Adipocyte (in vitro differentiated cells): Measurements from ENCODE around the gene PIGM.

Experiments used
- DNase-seq: peaks from one replicate; pipeline ENCODE4 v3.0.0-alpha.2; 2015; ENCODE audit warnings: low read depth
- H3K27me3 ChIP-seq: replicated peaks from 2 replicates; pipeline ENCODE4 v1.7.0; 2013; ENCODE audit warnings: mild to moderate bottlenecking, low read length, moderate library complexity; ENCODE audit not compliant: control insufficient read depth, insufficient read depth
- H3K36me3 ChIP-seq: 2 replicates; pipeline ENCODE4 v1.7.0; 2013; ENCODE audit warnings: low read length, mild to moderate bottlenecking, moderate library complexity; ENCODE audit not compliant: control insufficient read depth, insufficient read depth, severe bottlenecking
- H3K4me1 ChIP-seq: 2 replicates; pipeline ENCODE4 v1.7.0; 2013; ENCODE audit warnings: mild to moderate bottlenecking, low read length, moderate library complexity; ENCODE audit not compliant: control insufficient read depth, insufficient read depth
- H3K4me3 ChIP-seq: 2 replicates; pipeline ENCODE4 v1.7.0; 2013; ENCODE audit warnings: mild to moderate bottlenecking, low read length, moderate library complexity
- H3K9ac ChIP-seq: 2 replicates; pipeline ENCODE4 v1.7.0; 2013; ENCODE audit warnings: mild to moderate bottlenecking, low read length, moderate library complexity
- H3K9me3 ChIP-seq: 2 replicates; pipeline ENCODE4 v1.7.0; 2013; ENCODE audit warnings: mild to moderate bottlenecking, low read length, moderate library complexity; ENCODE audit not compliant: control insufficient read depth

The PIGM gene

DNA sequence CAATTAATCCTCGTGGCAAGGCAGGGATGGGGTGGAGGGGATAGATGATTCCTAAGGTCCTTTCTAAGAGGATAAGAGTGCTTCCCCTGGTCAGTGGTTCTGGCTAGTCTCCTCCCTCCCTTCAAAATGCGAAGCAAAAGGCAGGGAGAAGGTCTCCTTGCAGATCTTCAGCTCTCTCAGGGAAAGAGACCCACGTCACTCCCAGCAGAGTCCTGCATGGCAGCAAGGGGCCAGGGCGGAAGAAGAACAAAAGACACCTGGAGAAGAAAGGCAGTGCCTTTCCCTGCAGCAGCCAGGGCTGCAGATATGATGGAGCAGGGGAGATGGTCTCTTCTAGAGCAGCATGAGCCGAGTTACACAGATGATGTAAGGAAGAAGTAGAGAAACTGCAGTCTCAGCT lies 48.1 kb downstream of the PIGM start:
- DNase-seq, result no peak
- Histone ChIP-seq H3K9ac (no peak overlapping the region), H3K4me3 (no peak overlapping the region), H3K36me3 (peaks cover 22% of the 10 kb centered on the region), H3K9me3 (peaks cover 4% of the 10 kb centered on the region), H3K27me3 (no peaks in the 10 kb centered on the region), H3K4me1 (no peaks in the 10 kb centered on the region)

DNA sequence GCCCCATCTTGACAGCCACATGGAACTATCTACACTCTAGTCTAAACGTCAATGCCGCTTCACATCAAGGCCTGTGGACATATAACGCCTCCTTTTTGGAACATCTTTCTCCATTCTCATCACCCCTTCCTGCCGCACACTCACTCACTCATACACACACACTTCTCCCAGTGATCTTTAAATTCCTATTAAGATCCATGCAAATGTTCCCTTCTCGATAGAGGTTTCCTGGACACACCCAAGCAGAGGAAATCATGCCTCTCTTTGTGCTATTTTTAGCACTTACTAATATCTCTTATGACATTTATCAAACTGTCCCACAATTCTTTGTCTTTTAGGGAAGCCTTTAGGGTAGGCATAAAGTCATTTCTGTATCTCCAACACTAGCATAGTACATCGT lies 49.5 kb downstream of the PIGM start:
- Histone ChIP-seq H3K36me3 (peaks cover 33% of the 10 kb centered on the region), H3K27me3 (no peaks in the 10 kb centered on the region), H3K9ac (no peak overlapping the region), H3K4me1 (no peaks in the 10 kb centered on the region), H3K4me3 (no peak overlapping the region), H3K9me3 (peaks cover 4% of the 10 kb centered on the region)
- DNase-seq, result no peak

DNA sequence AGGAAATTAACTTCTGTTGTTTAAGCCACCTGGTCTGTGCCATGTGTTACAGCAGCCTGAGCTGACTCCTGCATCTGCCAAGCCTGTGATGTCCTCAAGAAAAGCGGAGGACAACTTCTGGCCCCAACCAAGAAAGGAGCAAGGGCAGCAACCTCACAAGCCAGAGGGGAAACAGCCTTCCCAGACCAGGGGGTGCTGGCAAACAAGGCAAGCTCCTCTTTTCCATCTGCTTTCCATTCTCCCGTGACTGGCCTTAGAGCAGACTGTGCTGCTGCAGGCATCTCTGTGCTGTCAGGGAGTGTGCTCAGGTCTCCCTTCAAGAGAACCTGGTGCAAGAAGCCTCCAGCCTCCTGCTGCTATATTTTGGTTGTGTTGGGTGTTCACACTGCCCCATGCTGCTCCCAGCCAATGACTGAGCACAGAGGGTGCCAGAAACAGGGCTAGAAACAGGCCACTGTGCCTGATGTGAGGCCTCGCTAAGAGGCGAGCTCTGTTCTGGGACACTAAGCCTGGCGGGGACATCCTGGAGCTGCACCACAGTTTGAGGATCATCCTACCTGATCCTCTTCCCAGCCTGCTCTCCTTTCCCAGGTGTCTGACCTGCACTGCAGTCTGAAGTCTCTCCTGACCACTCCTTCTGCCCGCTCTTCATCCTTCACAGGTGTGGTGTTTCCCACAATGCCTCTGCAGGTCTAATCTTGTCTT lies 50.3 kb downstream of the PIGM start:
- Histone ChIP-seq H3K4me1 (no peaks in the 10 kb centered on the region), H3K9ac (no peak overlapping the region), H3K9me3 (peaks cover 1% of the 10 kb centered on the region), H3K4me3 (no peak overlapping the region), H3K36me3 (peaks cover 33% of the 10 kb centered on the region), H3K27me3 (no peaks in the 10 kb centered on the region)
- no peak for DNase-seq

GRCh38 chr1:159980786-159981185 lies 51.0 kb downstream of the PIGM start:
- Histone ChIP-seq H3K9ac (no peak overlapping the region), H3K9me3 (no peaks in the 10 kb centered on the region)
- DNase-seq, result no peak

DNA sequence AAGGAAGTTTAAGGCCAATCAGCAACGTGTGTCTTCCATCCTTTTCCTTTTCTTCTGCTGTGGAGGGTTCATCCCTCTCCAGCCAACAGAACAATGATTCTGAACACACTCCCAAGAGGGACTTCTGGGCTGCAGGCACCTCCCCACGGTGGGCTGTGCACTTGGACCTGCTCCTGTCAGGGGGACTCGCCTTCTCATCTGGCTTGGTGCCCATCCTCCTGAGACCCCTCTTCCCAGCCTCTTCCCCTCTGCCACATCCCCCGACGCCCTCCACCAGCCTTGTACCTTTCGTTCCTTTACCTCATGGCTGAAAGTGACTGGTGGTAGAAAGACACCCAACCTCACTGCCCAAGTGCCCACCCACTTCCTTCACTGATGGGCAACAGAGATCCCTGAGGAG lies 51.7 kb downstream of the PIGM start:
- H3K4me3 ChIP-seq, result no peak overlapping the region
- no peaks in the 10 kb centered on the region for H3K9me3 ChIP-seq
- H3K9ac ChIP-seq, result no peak overlapping the region
- DNase-seq, result no peak
- H3K27me3 ChIP-seq, result no peaks in the 10 kb centered on the region
- H3K36me3 ChIP-seq, result peaks cover 33% of the 10 kb centered on the region
- H3K4me1 ChIP-seq, result no peaks in the 10 kb centered on the region

More at GRCh38 chr1:159980786-159981185, 51.0 kb downstream of the PIGM start:
- Histone ChIP-seq H3K27me3 (no peaks in the 10 kb centered on the region), H3K4me1 (no peaks in the 10 kb centered on the region), H3K36me3 (peaks cover 33% of the 10 kb centered on the region), H3K4me3 (no peak overlapping the region)

DNA sequence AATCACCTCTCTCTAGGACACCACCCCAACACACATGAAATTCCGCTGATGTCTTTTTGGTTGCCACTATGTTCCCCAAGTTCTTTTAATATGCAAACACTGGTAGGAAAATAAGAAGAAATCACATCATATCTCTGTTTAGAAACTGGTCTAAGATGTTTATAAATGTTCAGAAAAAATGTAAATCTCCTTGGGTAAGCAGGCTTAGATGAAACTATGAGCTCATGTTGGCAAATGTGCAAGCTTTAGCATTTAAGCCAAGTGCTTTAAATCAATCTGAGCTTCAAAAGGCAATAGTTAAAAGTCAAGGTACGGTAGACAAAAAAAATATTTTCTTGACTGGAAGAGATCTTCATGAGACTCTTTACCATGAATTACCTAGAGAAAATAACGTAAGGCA lies 52.5 kb downstream of the PIGM start:
- no peak overlapping the region for H3K4me3 ChIP-seq
- no peaks in the 10 kb centered on the region for H3K9me3 ChIP-seq
- H3K36me3 ChIP-seq, result peaks cover 33% of the 10 kb centered on the region
- H3K4me1 ChIP-seq, result no peaks in the 10 kb centered on the region
- no peaks in the 10 kb centered on the region for H3K27me3 ChIP-seq
- DNase-seq, result peak; percentile 55
- no peak overlapping the region for H3K9ac ChIP-seq

GRCh38 chr1:159978107-159978398 lies 53.7 kb downstream of the PIGM start:
- no peaks in the 10 kb centered on the region for H3K9me3 ChIP-seq
- no peaks in the 10 kb centered on the region for H3K4me1 ChIP-seq
- no peak for DNase-seq
- peaks cover 33% of the 10 kb centered on the region for H3K36me3 ChIP-seq
- H3K9ac ChIP-seq, result no peak overlapping the region
- H3K27me3 ChIP-seq, result no peaks in the 10 kb centered on the region
- no peak overlapping the region for H3K4me3 ChIP-seq

DNA sequence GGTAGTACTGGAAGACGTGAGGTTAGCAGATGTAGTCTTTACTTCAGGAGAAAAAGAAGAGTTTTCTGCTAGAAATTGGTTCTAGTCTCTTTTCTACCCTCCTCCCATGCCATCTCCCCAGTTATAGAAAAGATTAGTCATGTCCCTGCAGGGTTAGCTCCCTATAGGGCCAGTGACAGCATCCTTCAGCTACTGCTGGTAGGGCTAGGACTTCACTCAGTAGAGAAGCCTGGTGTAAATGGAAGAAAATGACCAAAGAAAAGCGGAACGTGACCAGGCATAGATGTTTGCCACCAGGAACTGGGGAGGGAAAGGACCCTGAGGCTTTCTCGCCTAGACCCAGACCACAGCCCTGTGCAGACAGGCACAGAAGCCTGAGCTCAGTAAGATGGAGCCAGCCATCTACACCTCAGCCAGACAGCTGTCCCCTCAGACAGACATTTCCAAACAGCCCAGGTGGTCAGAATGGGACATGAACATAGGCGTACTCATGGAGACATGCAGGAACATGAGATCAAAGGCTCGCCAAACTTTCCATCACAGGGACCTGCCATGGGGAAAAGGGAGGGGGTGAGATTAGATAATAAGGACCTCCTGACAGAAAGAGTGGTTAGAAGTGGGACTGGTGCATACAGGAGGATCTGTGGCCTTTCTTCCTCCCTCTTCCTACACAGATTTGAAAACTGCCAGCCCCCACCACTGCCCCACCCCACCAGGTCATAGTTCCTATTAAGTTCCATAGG lies 54.3 kb downstream of the PIGM start:
- Histone ChIP-seq H3K36me3 (peaks cover 33% of the 10 kb centered on the region), H3K4me3 (no peak overlapping the region), H3K9ac (no peak overlapping the region), H3K27me3 (no peaks in the 10 kb centered on the region), H3K9me3 (no peaks in the 10 kb centered on the region), H3K4me1 (no peaks in the 10 kb centered on the region)
- DNase-seq, result no peak
